HG03108 (cell line): Measurements from ENCODE around the gene PLCD3.

Experiments used
- ATAC-seq: cut with Tn5 transposase; IDR thresholded peaks from one replicate; pipeline ENCODE4 v1.9.1; 2021; ENCODE audit warnings: moderate library complexity; ENCODE audit not compliant: unreplicated experiment

PLCD3 gene

DNA sequence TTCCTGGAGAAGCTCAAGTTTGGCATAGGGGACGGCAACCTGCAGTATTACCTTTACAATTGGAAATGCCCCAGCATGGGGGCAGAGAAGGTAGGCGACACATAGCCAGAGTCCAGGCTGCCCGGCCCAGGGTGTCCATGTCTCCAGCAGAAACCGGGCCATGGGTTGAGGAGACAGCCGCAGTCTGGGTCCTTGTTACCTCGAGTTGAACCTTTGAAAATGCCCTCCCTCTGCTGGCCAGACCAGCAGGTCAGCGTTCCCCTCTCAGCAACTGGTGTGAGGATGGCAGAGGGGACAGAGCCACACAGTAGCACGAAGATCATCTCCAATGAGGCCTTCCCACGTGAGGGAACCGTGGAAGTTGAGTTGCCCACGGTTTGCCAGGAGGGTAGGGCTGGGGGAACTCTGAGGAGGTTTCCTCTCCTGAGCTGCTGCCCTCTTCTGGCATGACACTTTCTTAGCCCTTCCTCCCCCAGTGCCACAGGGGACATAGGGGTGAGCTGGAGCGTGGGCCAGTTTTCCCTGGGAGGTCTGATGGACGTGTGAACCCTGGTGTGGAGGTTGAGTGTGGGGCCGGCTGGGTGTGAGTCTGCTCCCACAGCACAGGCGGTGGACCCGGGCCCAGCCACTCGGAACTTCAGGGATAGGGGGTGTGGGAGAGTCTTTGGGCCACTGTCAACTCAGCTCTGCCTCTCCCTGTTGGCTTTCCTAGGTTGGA is 27.2 kb downstream of the PLCD3 start:
- ATAC-seq, result no peak

- no peak for ATAC-seq
These were observed 27.8 kb downstream of the PLCD3 start for GRCh38 chr17:45104497-45104896.

DNA sequence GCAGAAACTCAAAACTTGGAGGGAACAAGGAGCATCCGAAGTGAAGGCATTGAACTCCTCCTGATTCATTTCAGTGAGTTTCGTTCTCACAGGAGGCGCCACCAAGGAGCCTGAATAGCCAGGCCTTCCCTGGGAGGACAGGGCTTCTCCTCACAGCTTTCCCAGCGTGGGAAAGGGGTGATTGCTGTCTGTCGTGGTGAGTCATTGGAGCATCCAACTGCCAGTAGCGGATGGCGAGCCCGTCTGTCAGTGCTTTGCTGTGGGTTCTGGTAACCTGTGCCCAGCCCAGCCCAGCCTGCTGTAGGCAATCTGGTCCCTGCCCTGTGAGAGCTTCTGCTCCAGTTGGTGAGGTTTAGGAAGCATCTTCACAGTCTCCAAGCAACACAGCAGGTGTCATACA is 28.3 kb downstream of the PLCD3 start:
- ATAC-seq, result no peak

GRCh38 chr17:45103269-45103795 is 29.0 kb downstream of the PLCD3 start:
- ATAC-seq, result no peak

DNA sequence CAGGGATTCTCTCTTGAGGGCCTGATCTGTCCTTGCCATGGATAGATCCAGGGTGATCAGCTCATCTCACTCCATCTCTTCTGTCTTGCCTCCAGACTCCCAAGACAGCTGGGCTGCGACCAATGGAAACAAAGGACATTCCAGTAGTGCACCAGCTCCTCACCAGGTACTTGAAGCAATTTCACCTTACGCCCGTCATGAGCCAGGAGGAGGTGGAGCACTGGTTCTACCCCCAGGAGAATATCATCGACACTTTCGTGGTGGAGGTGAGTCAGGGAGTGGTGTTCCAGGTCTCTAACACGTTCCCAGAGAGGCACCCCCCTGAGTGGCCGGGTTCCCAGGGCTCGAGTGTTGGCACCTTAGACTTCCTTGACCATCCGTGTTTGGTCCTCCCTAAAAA is 29.5 kb downstream of the PLCD3 start:
- ATAC-seq, result no peak

DNA sequence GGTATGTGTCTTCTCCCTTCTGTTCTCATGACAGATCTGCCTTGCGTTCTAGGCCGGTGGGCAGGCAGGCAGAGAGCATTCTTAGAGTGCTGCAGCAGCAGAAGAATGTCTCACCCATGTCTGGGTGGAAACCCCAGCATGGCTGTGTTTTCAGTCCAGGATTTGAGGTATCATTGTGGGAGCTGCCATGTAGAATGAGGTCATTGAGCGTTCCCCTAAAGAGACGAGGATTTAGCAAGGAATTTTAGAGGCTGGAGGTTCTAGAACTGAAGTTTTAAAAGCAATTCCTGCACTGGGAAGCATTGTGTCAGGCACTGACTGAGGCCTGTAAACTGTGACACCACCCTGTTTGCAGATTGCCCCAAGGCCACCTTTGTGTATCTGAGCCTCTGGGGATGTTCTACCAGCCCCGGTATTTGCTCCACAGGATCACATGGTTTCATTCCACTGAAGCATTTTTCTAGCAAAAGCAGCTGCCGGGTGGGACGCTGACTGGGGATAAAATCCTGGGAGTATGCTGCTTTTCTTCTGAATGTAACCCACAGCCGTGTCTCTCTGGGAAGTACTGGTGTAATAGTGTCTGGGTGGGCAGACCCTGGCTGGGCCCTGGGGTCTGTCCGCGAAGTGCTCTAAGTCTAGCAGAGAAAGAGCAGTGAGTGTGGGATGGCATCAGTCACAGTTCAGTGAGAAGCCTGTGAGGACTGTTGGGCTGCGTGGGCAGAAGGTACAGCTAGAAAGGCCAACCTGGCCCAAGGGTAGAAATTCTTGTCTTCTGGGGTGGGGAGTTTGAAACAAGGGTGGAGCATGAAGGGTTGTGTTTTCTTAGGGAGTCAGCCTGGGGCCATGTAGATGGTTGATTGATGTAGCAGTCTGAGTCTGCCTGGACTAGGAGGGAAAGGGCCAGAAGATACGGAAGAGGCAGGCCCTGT is 30.2 kb downstream of the PLCD3 start:
- no peak for ATAC-seq

- no peak for ATAC-seq
These were observed 30.8 kb downstream of the PLCD3 start for GRCh38 chr17:45101546-45101882.

DNA sequence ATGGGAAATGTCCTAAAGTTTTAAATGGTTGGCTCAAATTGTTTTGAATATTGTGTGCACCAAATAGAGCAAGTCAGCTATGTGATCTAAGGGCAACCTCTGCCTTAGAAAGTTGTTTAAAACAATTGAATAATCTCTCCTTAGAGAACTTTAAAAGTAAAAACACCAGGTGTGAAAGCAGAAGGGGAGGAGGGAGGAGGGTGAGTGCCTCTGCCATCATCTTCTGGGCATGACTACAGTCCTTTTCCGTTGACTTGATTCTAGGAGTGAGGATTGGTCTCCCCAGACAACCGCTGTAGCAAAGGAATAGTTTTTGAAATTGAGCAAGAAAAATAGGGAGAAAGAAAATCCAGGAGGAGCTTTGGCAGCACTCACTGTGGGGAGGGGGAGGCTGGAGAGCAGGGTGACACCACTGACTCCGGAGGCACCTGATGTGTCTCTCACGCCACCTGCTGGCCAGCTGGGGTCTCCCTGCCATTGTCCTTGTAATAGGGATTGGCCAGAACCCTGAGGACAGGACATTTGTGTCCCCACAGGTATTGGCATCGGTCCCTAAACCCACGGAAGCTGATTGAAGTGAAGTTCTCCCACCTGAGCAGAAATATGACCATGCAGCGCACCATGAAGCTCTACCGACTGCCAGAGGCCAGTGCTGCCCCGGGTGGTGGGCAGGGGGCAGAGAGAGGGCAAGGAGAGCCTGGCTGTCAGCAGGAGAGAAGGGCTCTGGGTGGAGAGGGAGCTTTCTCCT is 33.3 kb downstream of the PLCD3 start:
- no peak for ATAC-seq

DNA sequence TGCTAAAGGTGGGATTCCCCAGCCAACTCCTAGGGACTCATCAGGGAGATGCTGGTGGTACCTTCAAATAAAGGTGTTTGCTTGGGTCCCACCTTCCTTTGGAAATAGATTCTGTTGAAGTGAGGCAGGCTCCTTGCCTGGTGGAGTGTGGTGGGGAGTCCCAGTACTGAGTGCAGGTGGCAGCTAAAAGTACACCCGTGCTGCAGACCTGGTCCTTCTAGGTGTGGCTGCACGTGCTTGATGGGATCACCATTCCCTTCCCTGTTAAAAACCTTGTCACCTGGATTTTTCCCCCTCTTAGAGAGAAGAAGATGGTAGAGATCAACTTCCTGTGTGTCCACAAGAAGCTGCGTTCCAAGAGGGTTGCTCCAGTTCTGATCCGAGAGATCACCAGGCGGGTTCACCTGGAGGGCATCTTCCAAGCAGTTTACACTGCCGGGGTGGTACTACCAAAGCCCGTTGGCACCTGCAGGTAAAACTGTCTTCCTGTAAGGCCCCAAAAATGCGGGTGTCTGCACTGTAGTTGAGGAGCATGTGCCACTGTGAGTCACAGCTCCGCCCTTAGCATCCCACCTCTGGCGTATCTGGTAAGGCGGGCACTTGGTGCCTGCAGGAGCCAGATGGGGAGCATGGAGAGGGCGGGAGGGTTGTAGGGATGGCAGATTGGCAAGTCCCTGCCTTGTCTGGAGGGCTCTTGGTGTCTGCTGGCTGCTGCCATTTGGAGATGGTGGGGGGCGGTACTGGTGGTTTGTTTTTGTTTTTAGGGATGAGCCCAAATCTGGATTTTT is 34.0 kb downstream of the PLCD3 start:
- no peak for ATAC-seq

GRCh38 chr17:45096926-45097325 is 35.4 kb downstream of the PLCD3 start:
- ATAC-seq, result no peak

GRCh38 chr17:45096141-45096540 is 36.2 kb downstream of the PLCD3 start:
- no peak for ATAC-seq

DNA sequence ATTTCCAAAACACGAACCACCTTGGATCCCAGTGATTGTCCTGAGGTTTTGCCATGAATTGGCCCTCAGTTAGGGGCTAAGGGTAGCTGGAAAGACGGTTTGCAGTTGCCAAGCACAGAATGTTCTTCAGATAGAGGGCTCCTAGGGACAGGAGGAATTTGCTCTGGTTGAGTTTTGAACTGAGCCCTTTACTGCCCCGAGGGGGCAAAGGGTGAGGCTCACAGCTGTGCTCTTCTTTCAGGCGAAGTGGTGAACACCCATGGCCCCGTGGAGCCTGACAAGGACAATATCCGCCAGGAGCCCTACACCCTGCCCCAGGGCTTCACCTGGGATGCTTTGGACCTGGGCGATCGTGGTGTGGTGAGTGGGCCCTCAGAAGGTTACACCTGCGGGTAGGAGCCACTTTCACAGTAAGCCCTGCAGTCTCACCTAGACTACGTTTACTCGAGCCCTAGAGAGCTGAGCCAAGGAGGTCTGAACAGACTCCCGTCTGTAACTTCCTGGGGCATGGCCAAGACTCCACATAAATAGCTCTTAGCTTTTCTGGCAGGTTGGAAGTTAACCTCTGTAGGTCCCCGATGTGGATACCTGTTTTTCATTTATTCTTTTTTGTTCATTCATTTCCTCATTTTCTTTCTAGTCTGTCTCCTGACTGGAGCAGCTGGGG is 38.7 kb downstream of the PLCD3 start:
- no peak for ATAC-seq

DNA sequence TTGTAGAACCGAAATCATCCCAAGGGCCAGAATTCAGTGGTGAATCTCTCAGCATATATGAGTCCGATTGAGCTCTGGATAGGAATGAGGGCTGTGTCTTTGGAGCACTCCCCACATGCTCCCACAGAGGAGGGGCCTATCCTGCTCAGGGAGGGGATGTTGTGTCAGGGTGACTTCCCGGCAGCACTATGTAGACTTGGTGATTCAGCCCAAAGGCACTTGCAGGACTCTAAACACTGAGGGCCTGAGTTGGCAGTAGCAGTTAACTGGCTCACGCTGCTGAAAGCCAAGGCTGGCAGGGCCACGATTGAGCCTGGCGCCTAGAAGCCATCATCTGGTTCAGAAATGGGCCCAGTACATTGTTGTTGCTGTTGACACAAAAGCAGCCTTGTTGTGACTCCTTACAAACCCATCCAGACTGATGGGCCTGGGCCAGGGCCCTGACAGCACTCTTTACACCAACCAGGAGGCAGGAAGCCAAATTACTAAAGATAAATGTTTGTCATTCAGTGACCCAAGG is 39.3 kb downstream of the PLCD3 start:
- no peak for ATAC-seq

- no peak for ATAC-seq
These were observed 40.4 kb downstream of the PLCD3 start for GRCh38 chr17:45091778-45092425.

DNA sequence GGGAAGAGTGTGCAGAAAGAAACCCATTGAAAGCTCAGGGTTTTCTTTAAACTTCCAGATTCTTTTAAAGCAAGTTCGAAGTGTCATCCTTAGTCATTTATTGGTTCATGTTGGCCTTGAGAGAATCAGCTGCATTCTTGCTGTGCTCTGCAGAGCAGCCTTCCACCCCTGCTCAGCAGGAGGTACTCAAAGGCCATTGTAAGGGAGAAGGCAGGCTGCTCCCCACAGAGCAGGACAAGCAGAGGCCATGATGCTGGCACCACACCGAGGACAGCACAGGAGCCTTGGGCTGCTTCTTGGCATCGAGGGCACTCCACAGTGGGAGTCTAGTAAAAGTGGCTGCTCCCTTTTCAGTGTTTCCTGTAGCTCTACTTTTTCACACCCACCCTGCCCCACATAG is 41.6 kb downstream of the PLCD3 start:
- no peak for ATAC-seq

DNA sequence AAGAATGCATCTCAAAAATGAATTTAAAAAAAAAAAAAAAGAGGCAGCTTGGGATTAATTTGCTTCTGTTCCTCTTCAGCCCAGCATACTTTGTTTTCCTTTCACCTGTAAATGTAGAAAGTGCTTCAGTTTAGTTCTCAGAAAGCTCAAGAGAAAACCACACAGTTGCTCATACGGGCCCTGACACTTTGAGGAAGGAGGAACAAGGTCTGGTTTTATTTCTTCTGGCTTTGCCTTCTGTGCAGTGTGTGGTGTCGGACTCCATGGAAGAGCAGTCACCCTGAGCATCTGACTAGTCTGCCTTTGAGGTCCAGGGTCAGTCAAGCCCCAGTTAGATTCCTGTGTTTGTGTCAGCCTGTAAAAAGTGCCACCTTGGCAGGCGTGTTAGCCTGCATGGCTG is 43.6 kb downstream of the PLCD3 start:
- ATAC-seq, result no peak

DNA sequence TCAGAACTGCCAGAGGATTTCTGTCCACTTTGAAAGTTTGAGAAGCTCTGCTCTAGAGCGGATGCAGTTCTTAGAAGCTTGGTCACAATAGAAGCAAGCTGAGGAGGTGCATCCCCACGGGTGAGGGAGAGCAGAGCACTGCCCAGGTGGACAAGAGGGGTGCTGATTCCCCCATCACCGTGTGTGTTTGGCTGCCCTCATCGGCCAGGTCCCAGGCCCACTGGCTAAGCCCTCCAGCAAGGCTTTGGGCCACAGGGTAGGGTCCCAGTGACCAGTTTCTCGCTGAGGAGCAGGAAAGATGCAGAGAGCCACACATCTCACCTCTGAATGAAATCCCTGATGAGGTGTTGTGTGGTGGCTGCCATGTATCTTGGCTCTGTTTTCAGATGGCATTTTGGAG is 44.3 kb downstream of the PLCD3 start:
- ATAC-seq, result no peak

DNA sequence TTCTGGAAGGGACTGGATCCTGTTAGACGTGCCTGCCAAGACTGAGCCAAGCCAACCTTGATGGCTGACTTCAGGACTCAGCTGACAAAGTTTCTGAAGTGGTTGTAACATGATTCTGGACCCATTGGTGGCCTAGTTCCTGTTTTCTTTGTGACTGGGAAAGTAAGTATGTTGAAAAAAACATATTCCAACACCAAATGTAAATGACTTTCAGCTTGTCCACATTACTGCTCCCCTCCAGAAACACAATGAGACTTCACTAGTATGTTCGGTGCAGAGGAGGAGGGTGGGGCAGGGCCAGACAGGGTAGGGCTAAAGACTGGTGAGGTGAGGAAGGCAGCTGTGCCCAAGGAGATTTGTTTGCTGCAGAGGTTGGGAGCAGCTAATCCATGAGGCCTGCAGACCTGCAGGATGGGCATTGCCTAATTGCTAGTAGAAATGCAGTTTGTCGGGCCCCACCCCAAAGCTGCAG is 44.8 kb downstream of the PLCD3 start:
- ATAC-seq, result no peak

DNA sequence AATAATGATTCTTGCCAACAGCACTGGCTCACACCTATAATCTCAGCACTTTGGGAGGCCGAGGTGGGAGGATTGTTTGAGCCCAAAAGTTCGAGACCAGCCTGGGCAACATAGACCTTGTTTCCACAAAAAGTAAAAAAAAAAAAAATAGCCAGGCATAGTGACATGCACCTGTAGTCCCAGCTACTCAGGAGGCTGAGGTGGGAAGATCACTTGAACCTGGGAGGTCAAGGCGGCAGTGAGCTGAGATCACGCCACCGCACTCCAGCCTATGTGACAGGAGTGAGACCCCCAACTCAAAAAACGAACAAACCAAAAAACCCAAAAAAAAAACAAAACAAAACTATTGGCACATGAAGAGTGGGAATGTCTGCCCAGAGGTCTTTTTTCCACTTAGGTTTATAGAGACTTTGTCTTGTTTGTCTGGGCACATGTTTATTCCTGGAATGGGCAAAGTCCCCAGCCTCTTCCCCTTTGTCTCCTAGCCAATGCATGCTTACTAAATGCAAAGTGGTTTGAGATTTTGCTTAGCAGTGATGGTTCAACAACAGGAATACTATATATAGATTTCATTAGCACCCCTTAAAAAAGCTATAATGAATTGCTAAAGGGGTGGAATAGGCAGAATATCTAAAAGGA is 45.3 kb downstream of the PLCD3 start:
- ATAC-seq, result no peak
